Measurements from ENCODE around the gene ACTN4. TPM values are rescaled to one million over a fixed set of nuclear protein-coding genes. Genes with fewer than 3 reads are reported as not detected.

The ACTN4 gene
- total RNA-seq, 1 experiment from 2014 or later = 506 TPM

DNA sequence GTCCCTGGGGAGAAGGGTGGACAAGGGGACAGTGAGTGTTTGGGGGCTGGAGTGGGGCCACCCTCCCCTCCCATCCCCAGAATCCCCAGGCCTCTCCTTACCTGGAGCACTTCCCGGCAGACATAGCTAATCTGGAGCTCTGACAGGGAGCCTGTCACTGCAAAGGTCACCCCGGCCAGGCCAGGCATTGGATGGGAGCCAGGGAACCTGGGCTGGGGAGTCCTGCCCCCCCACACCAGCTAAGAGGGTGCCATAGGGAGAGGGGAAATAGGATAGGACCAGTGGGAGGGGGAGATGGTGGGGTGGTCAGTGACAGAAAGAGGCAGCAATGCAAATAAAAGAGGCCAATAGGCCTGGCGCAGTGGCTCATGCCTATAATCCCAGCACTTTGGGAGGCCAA is 33.2 kb upstream of the ACTN4 start:
- H3K9me3 Mint-ChIP-seq = no peaks in the 10 kb centered on the region
- no peak for DNase-seq (ENCODE audit: low spot score)
- peaks cover 3% of the 10 kb centered on the region for H3K27me3 Mint-ChIP-seq (ENCODE audit: low read depth)
- CTCF ChIA-PET = interaction anchor here (0.5 to 1.2 kb wide), 8 partner anchors 16 to 1640 kb away, joined by 3 to 4 read pairs (median 4); partner anchors contain the start of gene FAM98C
- POLR2A ChIA-PET = no interaction called here
- TF ChIP-seq NFATC4 (CRISPR knock-in tag; IDR thresholded peaks at IDR 0.05) = no peak
- no peak for TF ChIP-seq PRRX2 (CRISPR knock-in tag; IDR thresholded peaks at IDR 0.05)
- TF ChIP-seq FOXJ3 (CRISPR knock-in tag; IDR thresholded peaks at IDR 0.05; ENCODE audit: borderline replicate concordance) = no peak
- no peak for TF ChIP-seq KAT7 (CRISPR knock-in tag; IDR thresholded peaks at IDR 0.05; ENCODE audit: borderline replicate concordance)
- no peak for TF ChIP-seq ZBTB43 (CRISPR knock-in tag; IDR thresholded peaks at IDR 0.05)
- TF ChIP-seq, protein P1, sequence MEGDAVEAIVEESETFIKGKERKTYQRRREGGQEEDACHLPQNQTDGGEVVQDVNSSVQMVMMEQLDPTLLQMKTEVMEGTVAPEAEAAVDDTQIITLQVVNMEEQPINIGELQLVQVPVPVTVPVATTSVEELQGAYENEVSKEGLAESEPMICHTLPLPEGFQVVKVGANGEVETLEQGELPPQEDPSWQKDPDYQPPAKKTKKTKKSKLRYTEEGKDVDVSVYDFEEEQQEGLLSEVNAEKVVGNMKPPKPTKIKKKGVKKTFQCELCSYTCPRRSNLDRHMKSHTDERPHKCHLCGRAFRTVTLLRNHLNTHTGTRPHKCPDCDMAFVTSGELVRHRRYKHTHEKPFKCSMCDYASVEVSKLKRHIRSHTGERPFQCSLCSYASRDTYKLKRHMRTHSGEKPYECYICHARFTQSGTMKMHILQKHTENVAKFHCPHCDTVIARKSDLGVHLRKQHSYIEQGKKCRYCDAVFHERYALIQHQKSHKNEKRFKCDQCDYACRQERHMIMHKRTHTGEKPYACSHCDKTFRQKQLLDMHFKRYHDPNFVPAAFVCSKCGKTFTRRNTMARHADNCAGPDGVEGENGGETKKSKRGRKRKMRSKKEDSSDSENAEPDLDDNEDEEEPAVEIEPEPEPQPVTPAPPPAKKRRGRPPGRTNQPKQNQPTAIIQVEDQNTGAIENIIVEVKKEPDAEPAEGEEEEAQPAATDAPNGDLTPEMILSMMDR (IDR thresholded peaks at IDR 0.05) = no peak
- TF ChIP-seq HMGA2 (CRISPR knock-in tag; IDR thresholded peaks at IDR 0.05) = no peak
- TF ChIP-seq FOXP1 (CRISPR knock-in tag; IDR thresholded peaks at IDR 0.05; ENCODE audit: borderline replicate concordance) = no peak
- TF ChIP-seq, protein P2, sequence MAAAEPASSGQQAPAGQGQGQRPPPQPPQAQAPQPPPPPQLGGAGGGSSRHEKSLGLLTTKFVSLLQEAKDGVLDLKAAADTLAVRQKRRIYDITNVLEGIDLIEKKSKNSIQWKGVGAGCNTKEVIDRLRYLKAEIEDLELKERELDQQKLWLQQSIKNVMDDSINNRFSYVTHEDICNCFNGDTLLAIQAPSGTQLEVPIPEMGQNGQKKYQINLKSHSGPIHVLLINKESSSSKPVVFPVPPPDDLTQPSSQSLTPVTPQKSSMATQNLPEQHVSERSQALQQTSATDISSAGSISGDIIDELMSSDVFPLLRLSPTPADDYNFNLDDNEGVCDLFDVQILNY (CRISPR knock-in tag; IDR thresholded peaks at IDR 0.05) = no peak
- no peak for TF ChIP-seq ZNF263 (CRISPR knock-in tag; IDR thresholded peaks at IDR 0.05; ENCODE audit: low read depth)
- TF ChIP-seq, protein P3, sequence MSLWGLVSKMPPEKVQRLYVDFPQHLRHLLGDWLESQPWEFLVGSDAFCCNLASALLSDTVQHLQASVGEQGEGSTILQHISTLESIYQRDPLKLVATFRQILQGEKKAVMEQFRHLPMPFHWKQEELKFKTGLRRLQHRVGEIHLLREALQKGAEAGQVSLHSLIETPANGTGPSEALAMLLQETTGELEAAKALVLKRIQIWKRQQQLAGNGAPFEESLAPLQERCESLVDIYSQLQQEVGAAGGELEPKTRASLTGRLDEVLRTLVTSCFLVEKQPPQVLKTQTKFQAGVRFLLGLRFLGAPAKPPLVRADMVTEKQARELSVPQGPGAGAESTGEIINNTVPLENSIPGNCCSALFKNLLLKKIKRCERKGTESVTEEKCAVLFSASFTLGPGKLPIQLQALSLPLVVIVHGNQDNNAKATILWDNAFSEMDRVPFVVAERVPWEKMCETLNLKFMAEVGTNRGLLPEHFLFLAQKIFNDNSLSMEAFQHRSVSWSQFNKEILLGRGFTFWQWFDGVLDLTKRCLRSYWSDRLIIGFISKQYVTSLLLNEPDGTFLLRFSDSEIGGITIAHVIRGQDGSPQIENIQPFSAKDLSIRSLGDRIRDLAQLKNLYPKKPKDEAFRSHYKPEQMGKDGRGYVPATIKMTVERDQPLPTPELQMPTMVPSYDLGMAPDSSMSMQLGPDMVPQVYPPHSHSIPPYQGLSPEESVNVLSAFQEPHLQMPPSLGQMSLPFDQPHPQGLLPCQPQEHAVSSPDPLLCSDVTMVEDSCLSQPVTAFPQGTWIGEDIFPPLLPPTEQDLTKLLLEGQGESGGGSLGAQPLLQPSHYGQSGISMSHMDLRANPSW (CRISPR knock-in tag; conservative IDR thresholded peaks at IDR 0.05; ENCODE audit: low read depth) = no peak
- H3K36me3 Mint-ChIP-seq = peaks cover 3% of the 10 kb centered on the region
- no peak overlapping the region for H3K27ac Mint-ChIP-seq
- H3K4me1 Mint-ChIP-seq = peaks cover 17% of the 10 kb centered on the region
- ATAC-seq = no peak
- H3K4me3 Mint-ChIP-seq = no peak overlapping the region

- DNase-seq (ENCODE audit: low spot score) = no peak
- Mint-ChIP-seq H3K36me3 (peaks cover 8% of the 10 kb centered on the region), H3K27ac (peak overlapping the region; percentile 14; the same call in 1 of the 2 replicates), H3K4me1 (peaks cover 23% of the 10 kb centered on the region), H3K27me3 (ENCODE audit: low read depth) (no peaks in the 10 kb centered on the region; the same call in none of the 2 replicates), H3K4me3 (no peak overlapping the region), H3K9me3 (no peaks in the 10 kb centered on the region)
- no peak for ATAC-seq
- no peak for TF ChIP-seq TCF7 (CRISPR knock-in tag; IDR thresholded peaks at IDR 0.05; ENCODE audit: low read depth)
- peak; percentile 51; the same call in 1 of the 2 replicates for TF ChIP-seq USF2 (CRISPR knock-in tag; IDR thresholded peaks at IDR 0.05)
- no peak for TF ChIP-seq ETV6 (CRISPR knock-in tag; IDR thresholded peaks at IDR 0.05)
- TF ChIP-seq ZSCAN18 (CRISPR knock-in tag; IDR thresholded peaks at IDR 0.05) = no peak
- POLR2A ChIA-PET = interaction anchor here (0.7 kb wide), 1 partner anchor 258 kb away, joined by 5 read pairs; no protein-coding TSS in a partner anchor
- CTCF ChIA-PET = interaction anchor here (0.7 to 1.3 kb wide), 3 partner anchors 26 to 212 kb away, joined by 3 to 5 read pairs (median 4); partner anchors contain the start of gene FAM98C
These were observed 32.4 kb upstream of the ACTN4 start for GRCh38 chr19:38615007-38615581.
